GM19025 (cell line): ENCODE measurements around the gene GABRA6.

Source experiments
- ATAC-seq: cut with Tn5 transposase; IDR thresholded peaks from one replicate; pipeline ENCODE4 v1.9.1; 2021; ENCODE audit warnings: mild to moderate bottlenecking, low read depth, moderate library complexity; ENCODE audit not compliant: unreplicated experiment

The GABRA6 gene

DNA sequence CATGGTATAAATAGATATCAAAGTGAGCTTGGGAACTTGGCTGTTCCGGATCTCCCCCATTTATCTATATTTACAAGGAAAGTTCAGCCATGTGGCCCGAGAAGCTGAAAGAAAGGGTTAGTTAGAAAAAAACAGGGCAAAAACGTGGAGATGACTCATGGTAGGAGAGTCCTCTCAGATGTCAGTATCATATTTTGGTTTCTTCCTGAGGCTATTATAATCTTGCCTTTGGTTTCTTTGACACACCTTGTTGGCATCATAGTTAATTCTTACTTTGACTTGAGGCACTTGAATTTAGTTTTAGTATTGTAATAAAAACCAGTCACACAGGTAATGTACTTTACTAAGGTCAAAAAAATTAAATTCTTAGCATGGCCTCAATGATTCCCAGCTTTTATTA, 59.9 kb downstream of the GABRA6 start:
- ATAC-seq: no peak

DNA sequence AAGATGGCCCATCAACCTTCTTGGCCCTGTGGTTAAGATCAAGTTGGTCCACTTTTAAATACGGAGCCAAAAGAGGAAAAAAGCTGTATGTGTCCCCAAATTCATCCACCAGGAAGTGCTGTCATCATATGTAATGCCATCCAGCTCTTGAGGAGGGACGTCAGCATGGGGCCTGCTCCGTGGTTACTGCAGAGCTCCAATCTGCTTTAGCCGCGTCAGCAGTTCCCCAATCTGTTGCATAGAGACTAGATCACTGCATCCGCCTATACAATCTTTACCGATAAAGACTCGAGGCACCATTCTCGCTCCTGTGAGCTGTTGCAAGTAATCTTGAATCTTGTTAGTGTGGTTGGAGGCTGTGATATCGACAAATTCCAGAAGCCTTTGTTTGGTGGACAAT, 65.7 kb downstream of the GABRA6 start:
- ATAC-seq: no peak
